CD14-positive monocyte (primary cell): ENCODE data around the gene GRK6. TPM values are rescaled to one million over a fixed set of nuclear protein-coding genes. Genes with fewer than 3 reads are reported as not detected.

Source experiments
- DNase-seq, 3 donors: peaks; one replicate each; pipeline ENCODE4 v3.0.0-alpha.2; 2011 to 2022
- H2AFZ ChIP-seq: 2 replicates; pipeline ENCODE4 v1.6.0; 2012; ENCODE audit warnings: mild to moderate bottlenecking, low read depth, low read length, inconsistent platforms; ENCODE audit not compliant: insufficient read depth, poor library complexity, severe bottlenecking
- H3K27ac ChIP-seq, 2 donors: 1 replicate in 1 of 2; 2 replicates in 1 of 2; pipeline ENCODE4 v1.5.1; 2012 to 2013; ENCODE audit warnings: low read length in 2 of 2, control low read depth in 1 of 2, inconsistent platforms in 1 of 2, low read depth in 1 of 2, mild to moderate bottlenecking in 1 of 2
- H3K27me3 ChIP-seq, 2 donors: one replicate each; pipeline versions ENCODE4 v1.6.0 to v1.6.1; 2011 to 2013; ENCODE audit warnings: low read length in 2 of 2; ENCODE audit not compliant: control insufficient read depth in 2 of 2, insufficient read depth in 2 of 2
- H3K36me3 ChIP-seq, 2 donors: replicated peaks in 1 of 2; 1 replicate in 1 of 2; 2 replicates in 1 of 2; pipeline versions ENCODE4 v1.5.1 to v1.6.1; 2012 to 2013; ENCODE audit warnings: low read length in 2 of 2, control low read depth in 1 of 2, inconsistent platforms in 1 of 2, mild to moderate bottlenecking in 1 of 2; ENCODE audit not compliant: insufficient read depth in 2 of 2, control insufficient read depth in 1 of 2
- H3K4me1 ChIP-seq, 2 donors: 1 replicate in 1 of 2; 2 replicates in 1 of 2; pipeline versions ENCODE4 v1.5.1 to v1.6.1; 2012 to 2013; ENCODE audit warnings: low read length in 2 of 2, control low read depth in 1 of 2, inconsistent platforms in 1 of 2, mild to moderate bottlenecking in 1 of 2, moderate library complexity in 1 of 2; ENCODE audit not compliant: insufficient read depth in 2 of 2, control insufficient read depth in 1 of 2
- H3K4me2 ChIP-seq: replicated peaks from 2 replicates; pipeline ENCODE3; 2012; ENCODE audit warnings: low read length, moderate library complexity, mild to moderate bottlenecking; ENCODE audit not compliant: poor library complexity, severe bottlenecking; ENCODE audit errors: extremely low read depth
- H3K4me3 ChIP-seq, 3 experiments: fragments of 200-600 bp in 1 of 3; sonication (generic) in 1 of 3; replicated peaks in 1 of 3; 1 replicate in 2 of 3; 2 replicates in 1 of 3; pipeline ENCODE4 v1.5.1; 2011 to 2013; ENCODE audit warnings: low read length in 3 of 3, mild to moderate bottlenecking in 3 of 3, control low read depth in 2 of 3, low read depth in 2 of 3, inconsistent platforms in 1 of 3, moderate library complexity in 1 of 3
- H3K79me2 ChIP-seq: 2 replicates; pipeline ENCODE4 v1.6.0; 2012; ENCODE audit warnings: mild to moderate bottlenecking, control low read depth, inconsistent platforms, low read length, moderate library complexity; ENCODE audit not compliant: insufficient read depth
- H3K9ac ChIP-seq: 2 replicates; pipeline ENCODE4 v1.6.0; 2017; ENCODE audit warnings: low read length, mild to moderate bottlenecking; ENCODE audit not compliant: insufficient read depth, poor library complexity, severe bottlenecking
- H3K9me3 ChIP-seq, 2 donors: replicated peaks in 1 of 2; 1 replicate in 1 of 2; 2 replicates in 1 of 2; pipeline versions ENCODE4 v1.5.1 to v1.6.1; 2012 to 2013; ENCODE audit warnings: low read length in 2 of 2, control low read depth in 1 of 2; ENCODE audit not compliant: control insufficient read depth in 1 of 2, insufficient read depth in 1 of 2
- H4K20me1 ChIP-seq: 2 replicates; pipeline ENCODE4 v1.6.0; 2012; ENCODE audit warnings: mild to moderate bottlenecking, low read length, control low read depth, moderate library complexity; ENCODE audit not compliant: insufficient read depth
- H3K27ac Mint-ChIP-seq, 7 donors: one replicate each; pipeline ENCODE4 v1.8.0; 2020; ENCODE audit warnings: mild to moderate bottlenecking in 7 of 7, mixed read lengths in 7 of 7, moderate library complexity in 6 of 7, inconsistent platforms in 2 of 7
- H3K27me3 Mint-ChIP-seq, 3 donors: one replicate each; pipeline ENCODE4 v1.8.0; 2021 to 2022; ENCODE audit warnings: low read depth in 3 of 3, mild to moderate bottlenecking in 3 of 3, mixed read lengths in 3 of 3, moderate library complexity in 3 of 3, inconsistent platforms in 1 of 3
- H3K36me3 Mint-ChIP-seq, 2 donors: one replicate each; pipeline ENCODE4 v1.8.0; 2020; ENCODE audit warnings: mixed read lengths in 2 of 2, inconsistent platforms in 1 of 2, mild to moderate bottlenecking in 1 of 2
- H3K4me1 Mint-ChIP-seq: one replicate; pipeline ENCODE4 v1.8.0; 2020; ENCODE audit warnings: mild to moderate bottlenecking, mixed read lengths
- H3K4me3 Mint-ChIP-seq, 2 donors: one replicate each; pipeline ENCODE4 v1.8.0; 2020; ENCODE audit warnings: mild to moderate bottlenecking in 2 of 2, mixed read lengths in 2 of 2, moderate library complexity in 1 of 2
- H3K9me3 Mint-ChIP-seq, 7 donors: one replicate each; pipeline ENCODE4 v1.8.0; 2020 to 2022; ENCODE audit warnings: mixed read lengths in 7 of 7, mild to moderate bottlenecking in 6 of 7, moderate library complexity in 6 of 7, inconsistent platforms in 2 of 7
- WGBS: methylation state at CpG from one replicate; pipeline ENCODE4 v1.1.5; 2013; ENCODE audit warnings: missing lambda C conversion rate; ENCODE audit not compliant: insufficient coverage; 5-methylcytosine and 5-hydroxymethylcytosine counted together
- intact Hi-C, 2 donors: fragments of 100-400 bp; cut with micrococcal nuclease; formaldehyde crosslinking; loops; one replicate each; pipeline versions ENCODE4 v1.15.0 to v1.15.1; 2023
- polyA plus RNA-seq, 3 donors: library from polyadenylated mRNA; depleted of rRNA in 1 of 3; unstranded in 2 of 3; stranded (reverse) in 1 of 3; fragments of 300-500 nt in 2 of 3; fragments of >200 nt in 1 of 3; fragmentation: Illumina TruSeq in 2 of 3; gene quantifications; 1 replicate in 2 of 3; 2 replicates in 1 of 3; pipeline ENCODE4 v1.2.3, GENCODE V29; 2012 to 2021
- TF ChIP-seq, protein P1 (sequence below): fragments of 200-600 bp; IDR thresholded peaks from one replicate; pipeline ENCODE4 v1.8.0; 2022; ENCODE audit warnings: antibody characterized with exemption, mild to moderate bottlenecking

Gene GRK6
- polyA plus RNA-seq, 3 donors: 41.6 to 101 (median 63.4) TPM

- no peak overlapping the region for H3K27ac ChIP-seq
- H4K20me1 ChIP-seq: peaks cover 20% of the 10 kb centered on the region
- peaks cover 0 to 12% of the 10 kb centered on the region in 2 donors for H3K36me3 Mint-ChIP-seq
- H3K4me1 Mint-ChIP-seq: peaks cover 32% of the 10 kb centered on the region
- H3K27me3 ChIP-seq: peaks cover 0 to 56% of the 10 kb centered on the region in 2 donors
- H3K27me3 Mint-ChIP-seq: peaks cover 48 to 73% (median 50%) of the 10 kb centered on the region in 3 donors
- no peak overlapping the region for H3K4me3 ChIP-seq
- H3K9me3 ChIP-seq: no peaks in the 10 kb centered on the region
- TF ChIP-seq, protein P1, sequence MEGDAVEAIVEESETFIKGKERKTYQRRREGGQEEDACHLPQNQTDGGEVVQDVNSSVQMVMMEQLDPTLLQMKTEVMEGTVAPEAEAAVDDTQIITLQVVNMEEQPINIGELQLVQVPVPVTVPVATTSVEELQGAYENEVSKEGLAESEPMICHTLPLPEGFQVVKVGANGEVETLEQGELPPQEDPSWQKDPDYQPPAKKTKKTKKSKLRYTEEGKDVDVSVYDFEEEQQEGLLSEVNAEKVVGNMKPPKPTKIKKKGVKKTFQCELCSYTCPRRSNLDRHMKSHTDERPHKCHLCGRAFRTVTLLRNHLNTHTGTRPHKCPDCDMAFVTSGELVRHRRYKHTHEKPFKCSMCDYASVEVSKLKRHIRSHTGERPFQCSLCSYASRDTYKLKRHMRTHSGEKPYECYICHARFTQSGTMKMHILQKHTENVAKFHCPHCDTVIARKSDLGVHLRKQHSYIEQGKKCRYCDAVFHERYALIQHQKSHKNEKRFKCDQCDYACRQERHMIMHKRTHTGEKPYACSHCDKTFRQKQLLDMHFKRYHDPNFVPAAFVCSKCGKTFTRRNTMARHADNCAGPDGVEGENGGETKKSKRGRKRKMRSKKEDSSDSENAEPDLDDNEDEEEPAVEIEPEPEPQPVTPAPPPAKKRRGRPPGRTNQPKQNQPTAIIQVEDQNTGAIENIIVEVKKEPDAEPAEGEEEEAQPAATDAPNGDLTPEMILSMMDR: no peak
- H3K27ac Mint-ChIP-seq: no peak overlapping the region
- no peaks in the 10 kb centered on the region for H3K36me3 ChIP-seq
- H2AFZ ChIP-seq: no peak overlapping the region
- intact Hi-C loops: no loop called here
- peaks cover 0 to 6% (median 0%) of the 10 kb centered on the region in 7 donors for H3K9me3 Mint-ChIP-seq
- peak overlapping the region in 1 of 2 donors; percentile 46 for H3K4me3 Mint-ChIP-seq
- no peaks in the 10 kb centered on the region for H3K79me2 ChIP-seq
- 98% methylated on average over 8 of the region's 10 CpGs for WGBS
- DNase-seq: no peak
- peaks cover 42 to 56% of the 10 kb centered on the region in 2 donors for H3K4me1 ChIP-seq
- no peak overlapping the region for H3K9ac ChIP-seq
- H3K4me2 ChIP-seq: no peak overlapping the region
Observed at GRCh38 chr5:177450667-177451424, 24.4 kb downstream of the GRK6 start.

DNA sequence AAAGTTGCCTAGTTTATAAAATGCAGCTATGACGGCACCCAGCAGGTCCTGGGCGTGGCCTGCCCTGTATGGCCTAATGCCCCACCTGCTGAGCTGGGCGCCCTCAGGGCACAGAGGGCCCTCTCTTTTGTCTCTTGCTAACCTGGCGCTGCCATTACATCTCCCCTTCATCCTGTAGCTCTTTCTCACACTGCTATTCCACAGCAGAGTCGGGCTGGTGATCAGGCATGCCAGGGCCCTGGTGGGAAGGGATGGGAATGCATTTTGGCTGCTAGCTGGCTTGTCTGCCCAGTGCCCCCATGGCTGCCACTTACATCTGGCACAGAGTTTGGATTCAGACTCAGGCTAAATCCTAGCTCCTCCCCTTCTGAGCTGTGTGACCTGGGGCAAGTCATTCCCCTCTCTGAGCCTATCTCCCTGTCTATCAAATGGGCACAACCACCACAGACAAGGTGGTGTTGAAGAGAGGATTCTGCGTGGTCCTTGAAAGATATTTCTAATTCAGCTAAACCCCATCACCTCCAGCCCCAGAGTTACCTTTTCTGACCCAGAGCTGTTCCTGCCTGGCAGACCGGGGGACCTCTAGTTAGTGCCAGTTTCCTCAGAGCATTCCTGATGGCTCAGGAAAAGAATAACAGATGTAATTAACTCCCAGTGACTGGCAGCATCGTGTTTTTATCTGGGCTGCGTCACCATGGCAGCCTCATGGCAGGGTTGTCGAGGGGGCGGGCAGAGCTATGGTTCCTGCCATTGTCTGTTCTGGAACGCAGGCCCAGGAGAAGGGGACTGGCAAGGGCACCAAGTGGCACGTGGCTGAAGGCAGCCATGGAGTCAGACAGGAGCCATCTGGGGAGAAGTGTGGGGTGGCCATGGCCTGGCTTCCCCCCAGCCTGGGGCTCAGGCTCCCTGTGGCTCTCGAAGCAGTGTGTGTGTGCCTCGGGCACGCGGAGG, 26.5 kb downstream of the GRK6 start:
- no peaks in the 10 kb centered on the region for H3K79me2 ChIP-seq
- H3K4me3 ChIP-seq: no peak overlapping the region
- no peaks in the 10 kb centered on the region for H3K9me3 ChIP-seq
- no peak overlapping the region for H3K27ac ChIP-seq
- intact Hi-C loops: no loop called here
- Mint-ChIP-seq H3K27ac (peak overlapping the region in 3 of 7 donors; percentile 50 to 83 (median 54)), H3K36me3 (peaks cover 0 to 12% of the 10 kb centered on the region in 2 donors), H3K27me3 (peaks cover 46 to 67% (median 55%) of the 10 kb centered on the region in 3 donors), H3K4me1 (peaks cover 33% of the 10 kb centered on the region), H3K9me3 (peaks cover 0 to 9% (median 0%) of the 10 kb centered on the region in 7 donors), H3K4me3 (peak overlapping the region; percentile 85 to 93)
- WGBS: 90% methylated on average over 9 of the region's 17 CpGs
- H3K4me2 ChIP-seq: no peak overlapping the region
- H3K4me1 ChIP-seq: peaks cover 44 to 52% of the 10 kb centered on the region in 2 donors
- H4K20me1 ChIP-seq: peaks cover 17% of the 10 kb centered on the region
- peaks cover 0 to 51% of the 10 kb centered on the region in 2 donors for H3K27me3 ChIP-seq
- H2AFZ ChIP-seq: no peak overlapping the region
- no peaks in the 10 kb centered on the region for H3K36me3 ChIP-seq
- no peak overlapping the region for H3K9ac ChIP-seq
- no peak for DNase-seq
- TF ChIP-seq, protein P1: no peak
